CD4-positive, alpha-beta T cell treated with Interleukin-6 at 100 ng/mL for 8 hours (primary cell): ENCODE data around the gene ITIH1.
"Not testable (repeated sequence)": the region's sequence is repeated elsewhere in the genome, so short reads cannot be mapped to it uniquely, and the experiment has no call there.

ENCODE experiments used
- DNase-seq: peaks from one replicate; pipeline ENCODE4 v3.0.0-alpha.2; 2020; ENCODE audit warnings: mixed read lengths, low spot score

ITIH1 gene

GRCh38 chr3:52777127-52777958 lies at the start of gene ITIH1:
Gene ITIH1, plus strand, starts transcription at chr3:52777599. Its CDS starts 17 bp downstream, at chr3:52777616.
- DNase-seq: no peak

GRCh38 chr3:52728753-52729152 lies 48.6 kb upstream of the ITIH1 start:
- DNase-seq: not testable (repeated sequence)

GRCh38 chr3:52730681-52731080 lies 46.7 kb upstream of the ITIH1 start:
- no peak for DNase-seq

- no peak for DNase-seq
These were observed 45.8 kb upstream of the ITIH1 start for GRCh38 chr3:52731590-52731989.

- no peak for DNase-seq
These were observed 44.0 kb upstream of the ITIH1 start for GRCh38 chr3:52733256-52733891.

- DNase-seq: no peak
These were observed 37.7 kb upstream of the ITIH1 start for GRCh38 chr3:52739730-52740129.

- peak; percentile 16 for DNase-seq
These were observed 34.9 kb upstream of the ITIH1 start for GRCh38 chr3:52742418-52743041.

- no peak for DNase-seq
These were observed 34.2 kb upstream of the ITIH1 start for GRCh38 chr3:52743152-52743551.

- DNase-seq: no peak
These were observed 33.7 kb upstream of the ITIH1 start for GRCh38 chr3:52743721-52744120.

GRCh38 chr3:52752045-52752660 lies 25.2 kb upstream of the ITIH1 start:
- DNase-seq: no peak

- DNase-seq: no peak
These were observed 23.0 kb upstream of the ITIH1 start for GRCh38 chr3:52754373-52754772.

GRCh38 chr3:52756141-52756540 lies 21.3 kb upstream of the ITIH1 start:
- DNase-seq: no peak

- no peak for DNase-seq
These were observed 13.9 kb upstream of the ITIH1 start for GRCh38 chr3:52763466-52763865.

- no peak for DNase-seq
These were observed 7.5 kb upstream of the ITIH1 start for GRCh38 chr3:52769786-52770455.

GRCh38 chr3:52770496-52771333 lies 6.7 kb upstream of the ITIH1 start, which contains the start of gene NEK4:
Gene NEK4, minus strand, starts transcription at chr3:52770940. Its CDS starts 194 bp downstream, at chr3:52770746.
- peak; percentile 86 for DNase-seq

GRCh38 chr3:52771334-52771681 lies 6.1 kb upstream of the ITIH1 start:
- no peak for DNase-seq

GRCh38 chr3:52771702-52772101 lies 5.7 kb upstream of the ITIH1 start:
- DNase-seq: no peak

- DNase-seq: no peak
These were observed 3.9 kb upstream of the ITIH1 start for GRCh38 chr3:52773361-52774065.

GRCh38 chr3:52774066-52774713 lies 3.2 kb upstream of the ITIH1 start:
- no peak for DNase-seq
